ENCODE results near the gene CCT3. TPM values are rescaled to one million over a fixed set of nuclear protein-coding genes. Genes with fewer than 3 reads are reported as not detected.

The CCT3 gene
- 10 to 100 TPM; 70.3 to 87.5 (median 79.8) TPM for total RNA-seq
- 156 TPM for total RNA-seq (2013)

GRCh38 chr1:156338180-156338976 is at the start of gene CCT3, which contains the start of gene TSACC:
CCT3 (minus strand) TSS chr1:156338292; CDS start chr1:156338184, 108 bp downstream.
TSACC (plus strand) TSS chr1:156338526; CDS start chr1:156339758, 1,232 bp downstream.
- ATAC-seq: peak; percentile 93 to 98 (median 94)
- peak within 1 kb of the TSS; percentile 88 for H3K27ac ChIP-seq (ENCODE audit: low read length)
- Mint-ChIP-seq H3K36me3 (peaks cover 6% of the 10 kb centered on the region), H3K27ac (peak within 1 kb of the TSS; percentile 95), H3K27me3 (ENCODE audit: low read depth in 2 of 2) (no peaks in the 10 kb centered on the region), H3K4me1 (peaks cover 38 to 41% of the 10 kb centered on the region in 2 donors), H3K4me3 (peak within 1 kb of the TSS; percentile 95), H3K9me3 (no peaks in the 10 kb centered on the region)
- H3K4me3 ChIP-seq (ENCODE audit: low read length): peak within 1 kb of the TSS; percentile 84
- peak; percentile 99 to 100 for DNase-seq
- intact Hi-C loops (cut with micrococcal nuclease): loop anchor here (5.0 kb wide), 1 partner anchor 164 kb away; the partner anchor contains the start of gene MEF2D
- H3K27me3 ChIP-seq (ENCODE audit: control insufficient read depth, insufficient read depth, low read length): no peaks in the 10 kb centered on the region
- under 1% methylated on average over 47 of the region's 47 CpGs for WGBS (ENCODE audit: insufficient coverage)
- no peaks in the 10 kb centered on the region for H3K9me3 ChIP-seq (ENCODE audit: control insufficient read depth, insufficient read depth, low read length)
- peaks cover 18% of the 10 kb centered on the region for H3K4me1 ChIP-seq (ENCODE audit: control insufficient read depth, insufficient read depth, low read length)
- TF ChIP-seq CTCF (IDR thresholded peaks at IDR 0.05): no peak
- peaks cover 23% of the 10 kb centered on the region for H3K36me3 ChIP-seq (ENCODE audit: control insufficient read depth, insufficient read depth, low read length)

GRCh38 chr1:156387870-156388173 is 49.7 kb upstream of the CCT3 start:
- Histone ChIP-seq H3K4me1 (ENCODE audit: control insufficient read depth, insufficient read depth, low read length) (peaks cover 9% of the 10 kb centered on the region), H3K27me3 (ENCODE audit: control insufficient read depth, insufficient read depth, low read length) (peaks cover 11% of the 10 kb centered on the region), H3K36me3 (ENCODE audit: control insufficient read depth, insufficient read depth, low read length) (no peaks in the 10 kb centered on the region), H3K9me3 (ENCODE audit: control insufficient read depth, insufficient read depth, low read length) (no peaks in the 10 kb centered on the region), H3K27ac (ENCODE audit: low read length) (no peak overlapping the region), H3K4me3 (ENCODE audit: low read length) (no peak overlapping the region)
- H3K4me1 Mint-ChIP-seq: peaks cover 8% of the 10 kb centered on the region in 2 donors
- no peaks in the 10 kb centered on the region for H3K9me3 Mint-ChIP-seq
- no peak for TF ChIP-seq CTCF (IDR thresholded peaks at IDR 0.05)
- H3K36me3 Mint-ChIP-seq: no peaks in the 10 kb centered on the region
- no peak for DNase-seq
- H3K27ac Mint-ChIP-seq: no peak overlapping the region
- WGBS (ENCODE audit: insufficient coverage): 24% methylated on average over 15 of the region's 15 CpGs
- H3K4me3 Mint-ChIP-seq: no peak overlapping the region
- H3K27me3 Mint-ChIP-seq (ENCODE audit: low read depth in 2 of 2): peaks cover 20 to 33% of the 10 kb centered on the region in 2 donors
- ATAC-seq: no peak
- intact Hi-C loops (cut with micrococcal nuclease): no loop called here

- Histone ChIP-seq H3K36me3 (ENCODE audit: control insufficient read depth, insufficient read depth, low read length) (no peaks in the 10 kb centered on the region), H3K27ac (ENCODE audit: low read length) (no peak overlapping the region), H3K4me3 (ENCODE audit: low read length) (no peak overlapping the region), H3K4me1 (ENCODE audit: control insufficient read depth, insufficient read depth, low read length) (peaks cover 9% of the 10 kb centered on the region), H3K9me3 (ENCODE audit: control insufficient read depth, insufficient read depth, low read length) (no peaks in the 10 kb centered on the region), H3K27me3 (ENCODE audit: control insufficient read depth, insufficient read depth, low read length) (peaks cover 11% of the 10 kb centered on the region)
- 93% methylated on average over 7 of the region's 8 CpGs for WGBS (ENCODE audit: insufficient coverage)
- Mint-ChIP-seq H3K27ac (no peak overlapping the region), H3K9me3 (no peaks in the 10 kb centered on the region), H3K4me1 (peaks cover 8% of the 10 kb centered on the region in 2 donors), H3K36me3 (no peaks in the 10 kb centered on the region), H3K27me3 (ENCODE audit: low read depth in 2 of 2) (peaks cover 20 to 33% of the 10 kb centered on the region in 2 donors), H3K4me3 (no peak overlapping the region)
- no peak for TF ChIP-seq CTCF (IDR thresholded peaks at IDR 0.05)
- ATAC-seq (no peak), DNase-seq (no peak)
- intact Hi-C loops (cut with micrococcal nuclease): no loop called here
These were observed 49.1 kb upstream of the CCT3 start for GRCh38 chr1:156386949-156387869.
